HG02759 (cell line): ENCODE data around the gene TNFRSF8.

Experiments
- ATAC-seq: cut with Tn5 transposase; IDR thresholded peaks from one replicate; pipeline ENCODE4 v1.9.1; 2021; ENCODE audit warnings: mild to moderate bottlenecking, moderate library complexity; ENCODE audit not compliant: unreplicated experiment

The TNFRSF8 gene

DNA sequence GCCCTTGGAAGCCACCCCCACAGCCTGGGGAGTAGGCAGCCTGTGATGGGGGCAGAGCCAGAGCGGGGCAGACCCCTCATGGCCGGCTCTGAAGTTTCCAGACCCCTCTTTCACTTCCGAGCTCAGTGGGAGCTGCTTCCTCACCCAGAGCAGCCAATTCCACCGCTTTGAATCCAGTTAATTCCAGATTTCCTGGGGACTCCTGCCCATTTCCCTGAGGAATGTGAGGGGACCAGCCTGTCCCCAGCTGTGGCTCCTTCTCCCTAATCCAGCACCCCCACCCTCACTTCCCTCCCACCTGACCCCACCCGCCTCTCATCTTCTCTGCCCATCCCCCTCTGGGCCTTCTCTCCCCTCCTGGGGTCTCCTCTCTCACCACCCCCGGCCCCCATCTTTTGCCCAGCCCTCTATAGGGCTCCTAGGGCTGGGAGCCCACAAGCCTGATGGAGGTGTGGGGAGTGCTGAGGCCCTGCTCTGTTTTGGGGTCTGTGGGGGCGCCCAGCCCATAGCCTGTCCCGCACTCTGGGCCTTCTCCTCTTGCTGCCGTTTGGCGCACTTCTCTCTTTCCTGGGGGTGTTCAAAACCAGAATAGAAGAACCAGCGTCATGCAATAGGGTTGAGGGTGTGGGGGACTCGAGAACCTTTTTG, 77.5 kb downstream of the TNFRSF8 start:
- ATAC-seq = no peak

DNA sequence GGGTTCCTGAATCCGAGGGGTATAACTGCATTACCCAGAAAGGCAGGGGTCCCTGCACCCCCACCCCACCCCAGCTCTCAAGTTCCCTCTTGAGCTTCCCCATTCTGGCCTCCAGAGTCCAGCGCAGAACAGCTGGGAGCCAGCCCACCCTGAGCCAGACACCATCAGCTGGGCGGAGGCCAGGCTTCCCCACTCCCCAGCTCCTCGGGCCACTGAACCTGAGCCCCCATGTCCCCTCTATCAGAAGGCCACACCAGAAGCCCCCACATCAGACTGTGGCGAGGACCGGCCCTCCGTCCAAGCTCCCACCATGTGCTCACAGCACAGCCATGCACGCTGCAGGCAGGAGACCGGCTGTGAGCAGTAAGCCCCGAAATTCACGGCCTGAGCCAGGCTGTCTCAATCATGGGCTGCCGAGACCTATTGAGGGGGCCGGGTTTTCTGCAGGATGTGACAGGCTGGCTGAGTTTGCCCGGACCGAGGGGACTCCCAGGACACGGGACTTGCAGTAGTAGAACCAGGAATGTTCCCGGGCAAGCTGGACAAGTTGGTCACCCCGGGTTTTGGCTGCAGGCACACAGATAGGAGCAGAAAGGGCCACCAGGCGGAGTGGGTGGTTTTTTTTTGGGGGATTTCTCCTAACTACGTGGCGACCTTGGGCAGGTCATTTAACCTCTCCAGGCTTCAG, 78.2 kb downstream of the TNFRSF8 start:
- no peak for ATAC-seq

DNA sequence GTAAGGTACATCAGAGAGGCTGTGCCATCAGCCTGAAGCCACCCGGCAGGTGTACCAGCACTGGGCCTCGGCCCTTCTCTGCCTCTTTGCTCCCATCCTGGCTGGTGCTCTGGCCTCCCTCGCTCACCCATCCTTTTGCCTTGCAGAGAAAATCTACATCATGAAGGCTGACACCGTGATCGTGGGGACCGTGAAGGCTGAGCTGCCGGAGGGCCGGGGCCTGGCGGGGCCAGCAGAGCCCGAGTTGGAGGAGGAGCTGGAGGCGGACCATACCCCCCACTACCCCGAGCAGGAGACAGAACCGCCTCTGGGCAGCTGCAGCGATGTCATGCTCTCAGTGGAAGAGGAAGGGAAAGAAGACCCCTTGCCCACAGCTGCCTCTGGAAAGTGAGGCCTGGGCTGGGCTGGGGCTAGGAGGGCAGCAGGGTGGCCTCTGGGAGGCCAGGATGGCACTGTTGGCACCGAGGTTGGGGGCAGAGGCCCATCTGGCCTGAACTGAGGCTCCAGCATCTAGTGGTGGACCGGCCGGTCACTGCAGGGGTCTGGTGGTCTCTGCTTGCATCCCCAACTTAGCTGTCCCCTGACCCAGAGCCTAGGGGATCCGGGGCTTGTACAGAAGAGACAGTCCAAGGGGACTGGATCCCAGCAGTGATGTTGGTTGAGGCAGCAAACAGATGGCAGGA, 79.2 kb downstream of the TNFRSF8 start:
- ATAC-seq = no peak

DNA sequence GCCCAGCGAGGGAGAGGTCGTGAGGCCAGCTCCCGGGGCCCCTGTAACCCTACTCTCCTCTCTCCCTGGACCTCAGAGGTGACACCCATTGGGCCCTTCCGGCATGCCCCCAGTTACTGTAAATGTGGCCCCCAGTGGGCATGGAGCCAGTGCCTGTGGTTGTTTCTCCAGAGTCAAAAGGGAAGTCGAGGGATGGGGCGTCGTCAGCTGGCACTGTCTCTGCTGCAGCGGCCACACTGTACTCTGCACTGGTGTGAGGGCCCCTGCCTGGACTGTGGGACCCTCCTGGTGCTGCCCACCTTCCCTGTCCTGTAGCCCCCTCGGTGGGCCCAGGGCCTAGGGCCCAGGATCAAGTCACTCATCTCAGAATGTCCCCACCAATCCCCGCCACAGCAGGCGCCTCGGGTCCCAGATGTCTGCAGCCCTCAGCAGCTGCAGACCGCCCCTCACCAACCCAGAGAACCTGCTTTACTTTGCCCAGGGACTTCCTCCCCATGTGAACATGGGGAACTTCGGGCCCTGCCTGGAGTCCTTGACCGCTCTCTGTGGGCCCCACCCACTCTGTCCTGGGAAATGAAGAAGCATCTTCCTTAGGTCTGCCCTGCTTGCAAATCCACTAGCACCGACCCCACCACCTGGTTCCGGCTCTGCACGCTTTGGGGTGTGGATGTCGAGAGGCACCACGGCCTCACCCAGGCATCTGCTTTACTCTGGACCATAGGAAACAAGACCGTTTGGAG, 80.0 kb downstream of the TNFRSF8 start:
- ATAC-seq = no peak

DNA sequence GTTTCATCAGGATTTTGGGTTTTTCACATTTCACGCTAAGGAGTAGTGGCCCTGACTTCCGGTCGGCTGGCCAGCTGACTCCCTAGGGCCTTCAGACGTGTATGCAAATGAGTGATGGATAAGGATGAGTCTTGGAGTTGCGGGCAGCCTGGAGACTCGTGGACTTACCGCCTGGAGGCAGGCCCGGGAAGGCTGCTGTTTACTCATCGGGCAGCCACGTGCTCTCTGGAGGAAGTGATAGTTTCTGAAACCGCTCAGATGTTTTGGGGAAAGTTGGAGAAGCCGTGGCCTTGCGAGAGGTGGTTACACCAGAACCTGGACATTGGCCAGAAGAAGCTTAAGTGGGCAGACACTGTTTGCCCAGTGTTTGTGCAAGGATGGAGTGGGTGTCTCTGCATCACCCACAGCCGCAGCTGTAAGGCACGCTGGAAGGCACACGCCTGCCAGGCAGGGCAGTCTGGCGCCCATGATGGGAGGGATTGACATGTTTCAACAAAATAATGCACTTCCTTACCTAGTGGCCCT, 80.6 kb downstream of the TNFRSF8 start:
- no peak for ATAC-seq

DNA sequence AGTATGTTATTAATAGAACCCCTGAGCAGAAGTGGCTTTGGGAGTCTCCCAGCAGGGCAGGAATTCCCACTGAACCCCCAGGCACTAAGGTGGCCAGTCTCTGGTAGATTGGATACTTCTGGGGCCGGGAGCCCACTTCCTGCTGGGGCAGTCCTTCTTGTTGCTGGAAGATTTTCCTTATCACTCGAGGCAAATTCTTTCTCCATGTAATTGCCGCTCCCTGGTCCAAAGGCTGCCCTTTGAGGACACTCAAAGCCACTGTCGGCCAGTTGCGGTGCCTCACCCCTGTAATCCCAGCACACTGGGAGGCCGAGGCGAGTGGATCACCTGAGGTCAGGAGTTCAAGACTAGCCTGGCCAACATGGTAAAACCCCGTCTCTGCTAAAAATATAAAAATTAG, 81.1 kb downstream of the TNFRSF8 start:
- ATAC-seq = no peak

DNA sequence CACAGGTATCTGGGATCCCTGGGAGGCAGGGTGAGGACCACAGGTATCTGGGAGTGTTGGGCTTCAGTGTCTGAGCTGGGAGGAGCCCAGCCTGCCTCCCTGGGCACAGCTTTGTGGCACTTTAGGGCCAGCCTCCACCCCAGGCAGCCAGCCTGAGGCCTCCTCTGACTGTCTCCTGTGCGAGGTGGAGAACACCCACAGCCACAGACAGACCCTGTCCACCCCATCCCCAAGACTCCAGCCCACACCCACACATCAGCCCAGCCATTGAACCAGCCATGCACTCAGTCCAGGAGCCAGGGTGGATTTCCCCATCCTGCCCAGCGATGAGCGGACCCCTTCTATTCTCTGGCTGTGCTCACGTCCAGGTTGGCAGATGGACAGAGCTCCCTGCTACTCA, 81.9 kb downstream of the TNFRSF8 start:
- no peak for ATAC-seq

DNA sequence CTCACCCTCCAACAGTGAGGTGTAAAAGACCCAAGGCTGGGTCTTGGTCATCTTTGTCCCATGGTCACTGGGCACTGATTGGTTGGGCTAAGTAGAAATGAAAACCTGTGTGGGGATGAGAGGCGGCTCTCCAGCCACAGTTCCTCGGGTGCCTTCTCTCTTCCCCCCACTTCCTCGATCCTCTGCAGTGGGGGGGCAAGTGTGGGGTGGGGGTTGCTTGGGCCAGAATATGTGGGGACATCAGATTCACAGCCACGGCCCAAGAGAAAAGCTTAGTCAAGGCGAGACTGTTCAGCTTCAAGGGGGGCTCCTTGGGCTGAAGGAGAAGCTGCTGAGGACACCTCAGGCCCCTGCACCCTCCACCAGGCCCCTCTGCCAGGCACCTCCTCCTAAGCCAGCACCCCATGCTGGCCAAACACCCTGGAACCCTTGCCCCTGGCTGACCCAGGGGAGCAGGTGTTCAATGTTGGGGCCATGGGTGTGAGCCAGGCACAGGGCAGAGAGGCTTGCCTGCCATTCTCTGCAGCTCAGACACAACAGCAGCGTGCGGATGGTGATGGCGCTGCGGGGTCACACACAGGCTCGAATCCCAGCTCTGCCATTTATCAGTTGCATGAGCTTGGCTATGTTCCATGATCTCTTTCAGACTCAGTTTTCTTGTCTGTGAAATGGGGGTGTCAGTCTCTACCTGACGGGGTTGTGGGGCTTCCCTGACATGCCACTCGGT, 82.7 kb downstream of the TNFRSF8 start:
- no peak for ATAC-seq

DNA sequence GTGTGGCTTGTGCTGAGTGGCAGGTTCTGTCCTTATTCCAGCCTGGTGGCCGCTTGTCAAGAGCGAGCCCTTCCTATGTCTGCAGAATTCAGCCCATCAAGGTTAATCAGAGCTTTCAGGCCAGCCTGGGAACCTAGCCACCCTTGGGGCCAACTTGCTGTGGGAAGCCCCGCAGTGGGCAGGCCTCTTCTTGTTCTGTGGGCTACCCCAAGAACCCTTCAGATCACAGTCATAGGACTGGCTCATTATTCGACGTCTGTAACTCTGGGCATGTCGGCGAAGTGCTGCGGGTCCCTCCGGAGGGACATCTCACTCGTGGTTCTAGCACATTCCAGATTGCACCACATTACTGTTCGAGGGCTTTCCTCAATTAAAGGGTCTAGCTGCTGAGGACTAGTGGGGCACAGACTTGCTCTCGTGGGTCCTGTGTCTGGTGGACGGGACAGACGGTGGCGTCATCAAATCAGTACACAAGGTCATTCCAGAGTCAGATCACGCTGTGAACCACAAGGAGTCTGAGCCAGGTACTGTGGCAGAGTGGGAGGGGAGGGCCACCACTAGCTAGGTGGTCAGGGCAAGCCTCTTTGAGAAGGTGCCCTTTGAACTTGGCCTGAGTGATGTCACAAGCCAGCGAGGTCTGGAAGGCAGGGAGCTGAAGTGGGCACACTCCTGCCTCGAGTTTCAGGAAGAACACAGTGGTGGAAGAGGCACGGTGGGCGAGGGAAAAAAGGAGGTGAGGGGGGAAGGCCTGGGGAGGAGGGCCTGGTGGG, 83.4 kb downstream of the TNFRSF8 start:
- ATAC-seq = no peak

DNA sequence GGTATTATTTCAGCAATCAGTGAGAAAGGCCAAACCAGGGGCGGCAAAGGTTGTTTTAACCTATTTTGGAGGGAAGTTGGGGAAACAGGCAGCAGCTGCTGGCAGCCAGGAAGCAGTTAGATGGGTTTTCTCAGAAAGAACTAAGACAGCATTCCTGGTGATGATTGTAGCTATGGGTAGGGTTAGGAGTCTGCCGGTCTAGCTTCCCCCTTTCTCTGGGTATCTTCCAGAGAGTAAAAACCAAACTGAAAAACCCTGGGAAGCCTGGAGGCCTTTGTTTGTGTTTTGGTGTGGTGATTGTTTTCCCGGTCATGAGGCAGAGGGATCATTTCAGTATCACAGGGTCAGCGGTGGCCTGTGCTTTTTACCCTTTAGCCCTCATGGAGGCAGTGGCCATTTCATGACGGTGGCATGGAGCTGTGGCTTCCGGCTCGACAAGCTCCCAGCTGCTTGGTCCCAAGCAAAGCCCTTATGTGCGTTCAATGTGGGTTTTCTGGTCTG, 84.1 kb downstream of the TNFRSF8 start:
- ATAC-seq = no peak

DNA sequence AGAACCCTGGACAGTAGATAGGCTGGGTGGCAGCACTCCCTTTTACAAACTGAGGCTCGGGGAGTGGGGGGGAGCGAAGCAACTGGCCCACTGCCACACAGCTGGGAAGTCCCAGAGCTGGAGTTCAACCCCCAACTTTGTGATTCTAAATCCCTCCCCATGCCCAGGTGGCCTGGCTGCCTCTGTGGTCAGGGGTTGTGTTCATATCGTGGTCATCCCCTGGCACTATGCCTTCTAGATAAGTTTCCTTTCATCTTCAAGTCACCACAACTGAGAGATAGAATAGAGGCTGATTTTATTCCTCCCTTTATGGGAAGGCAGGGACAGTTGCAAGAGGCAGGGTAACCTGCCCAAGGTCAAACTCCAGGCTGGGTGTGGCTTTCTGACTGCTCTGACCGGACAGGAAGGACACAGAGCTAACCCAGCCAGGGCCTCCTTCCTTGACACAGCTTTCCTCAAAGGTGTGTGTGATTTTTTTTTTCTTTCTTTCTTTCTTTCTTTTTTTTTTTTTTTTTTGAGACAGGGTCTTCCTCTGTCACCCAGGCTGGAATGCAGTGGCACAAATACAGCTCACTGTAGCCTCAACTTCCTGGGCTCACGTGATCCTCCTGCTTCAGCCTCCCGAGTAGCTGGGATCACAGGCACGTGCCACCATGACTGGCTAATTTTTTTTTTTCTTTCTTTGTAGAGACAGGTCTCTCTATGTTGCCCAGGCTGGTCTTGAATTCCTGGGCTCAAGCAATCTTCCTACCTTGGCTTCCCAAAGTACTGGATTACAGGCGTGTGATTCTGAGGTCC, 85.3 kb downstream of the TNFRSF8 start:
- ATAC-seq = no peak

DNA sequence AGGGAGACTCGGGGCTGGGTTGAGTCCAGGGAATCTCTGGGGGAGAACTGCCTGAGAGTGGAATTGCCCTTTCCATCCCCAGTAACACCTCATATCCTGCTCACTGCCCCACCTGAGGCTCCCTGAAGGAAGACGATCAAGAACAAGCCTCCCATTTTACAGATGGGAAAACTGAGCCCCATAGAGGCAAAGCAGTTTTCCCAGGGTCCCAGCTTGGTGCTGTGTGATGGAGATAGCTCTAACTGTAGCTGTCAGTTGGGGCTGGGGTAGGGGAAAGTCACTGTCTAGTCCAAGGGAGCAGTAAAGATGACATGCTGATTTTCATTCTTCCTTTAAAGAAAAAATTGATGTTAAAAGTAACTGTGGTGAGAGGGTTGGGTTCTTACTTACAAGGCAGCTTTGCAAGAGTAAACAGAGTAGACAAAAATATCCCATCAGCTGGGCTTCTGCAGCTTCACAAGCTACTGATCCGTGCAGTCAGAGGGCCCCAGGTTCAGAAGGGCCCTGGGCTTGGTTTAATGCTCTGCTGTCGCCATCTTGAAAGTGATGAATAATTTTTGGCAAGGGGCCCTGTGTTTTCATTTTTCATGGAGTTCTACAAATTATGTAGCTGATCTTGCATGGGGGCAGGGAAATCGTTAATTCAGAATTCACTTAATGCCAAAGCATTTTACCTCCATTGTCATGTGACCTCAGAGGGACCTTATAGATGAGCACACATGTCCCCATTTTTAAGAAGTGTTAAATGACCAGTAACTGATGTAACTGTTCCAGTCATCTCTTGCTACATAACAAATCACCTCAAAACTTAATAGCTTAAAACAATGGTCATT, 86.1 kb downstream of the TNFRSF8 start:
- ATAC-seq = no peak

DNA sequence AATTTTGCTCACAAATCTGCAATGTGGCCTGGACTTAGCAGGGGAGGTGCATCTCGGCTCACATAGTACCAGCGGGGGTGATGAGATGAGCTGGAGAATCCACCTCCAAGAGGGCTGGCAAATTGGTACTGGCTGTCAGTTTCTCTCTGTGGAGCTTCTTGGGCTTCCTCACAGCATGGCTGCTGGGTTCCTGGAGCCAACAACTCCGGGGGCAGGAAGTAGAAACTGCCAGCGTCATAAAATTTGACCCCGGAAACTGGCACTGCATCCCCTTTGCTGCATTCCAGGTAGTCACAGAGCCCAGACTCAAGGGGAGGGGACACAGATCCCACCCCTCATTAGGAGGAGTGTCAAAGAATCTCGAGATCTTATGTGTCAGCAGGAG, 86.7 kb downstream of the TNFRSF8 start:
- no peak for ATAC-seq

DNA sequence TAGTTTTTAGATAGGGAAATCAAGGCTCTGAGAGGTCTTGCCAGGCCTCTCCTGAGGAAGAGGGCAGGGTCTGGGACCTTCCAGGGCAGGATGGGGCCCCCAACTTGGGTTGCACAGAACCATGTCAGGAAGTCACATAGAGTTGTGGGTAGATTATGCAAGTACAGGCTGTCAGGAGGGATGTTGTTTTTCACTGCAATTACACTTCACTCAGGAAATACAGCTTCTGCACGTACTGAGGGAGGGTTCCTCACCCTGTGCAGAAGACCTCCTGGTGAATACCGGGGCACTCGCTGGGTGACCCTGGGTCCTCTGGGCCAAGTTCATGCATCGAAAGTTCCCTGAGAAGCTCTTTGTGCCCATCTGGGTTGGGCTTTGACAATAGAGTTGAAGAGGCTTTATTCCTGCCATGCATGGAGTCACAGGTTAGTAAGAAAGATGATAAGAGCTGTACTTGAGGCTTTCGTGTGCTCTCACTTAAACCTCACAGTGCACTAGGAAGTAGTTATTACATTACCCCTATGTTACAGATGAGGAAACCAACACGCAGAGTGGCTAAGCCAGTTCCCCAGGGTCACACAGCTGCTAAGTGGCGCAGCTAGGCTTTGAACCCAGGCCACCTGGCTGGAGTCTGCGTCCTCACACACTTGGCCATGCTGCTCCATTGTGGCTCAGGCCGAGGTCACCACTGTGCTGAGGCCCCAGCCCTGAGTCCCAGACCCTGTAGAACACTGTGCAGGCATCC, 87.5 kb downstream of the TNFRSF8 start:
- no peak for ATAC-seq

DNA sequence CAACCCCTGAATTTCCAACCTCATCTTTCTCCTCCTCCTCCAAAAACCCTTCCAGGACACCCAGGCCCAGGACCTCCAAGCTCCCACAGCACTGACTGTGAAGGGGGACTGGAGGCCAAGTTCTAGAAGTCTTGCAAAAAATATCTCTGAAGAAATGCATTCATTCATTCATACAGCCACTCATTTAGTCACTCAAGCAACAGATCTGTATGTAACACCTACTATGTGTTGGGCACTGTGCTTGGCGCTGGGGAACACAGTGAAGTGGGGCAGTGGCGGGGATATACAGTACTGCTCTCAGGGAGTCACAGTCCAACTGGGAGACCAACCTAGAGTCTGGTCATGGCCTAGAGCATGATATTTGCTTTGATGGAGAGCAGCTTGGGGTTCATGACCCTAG, 88.4 kb downstream of the TNFRSF8 start:
- ATAC-seq = no peak

DNA sequence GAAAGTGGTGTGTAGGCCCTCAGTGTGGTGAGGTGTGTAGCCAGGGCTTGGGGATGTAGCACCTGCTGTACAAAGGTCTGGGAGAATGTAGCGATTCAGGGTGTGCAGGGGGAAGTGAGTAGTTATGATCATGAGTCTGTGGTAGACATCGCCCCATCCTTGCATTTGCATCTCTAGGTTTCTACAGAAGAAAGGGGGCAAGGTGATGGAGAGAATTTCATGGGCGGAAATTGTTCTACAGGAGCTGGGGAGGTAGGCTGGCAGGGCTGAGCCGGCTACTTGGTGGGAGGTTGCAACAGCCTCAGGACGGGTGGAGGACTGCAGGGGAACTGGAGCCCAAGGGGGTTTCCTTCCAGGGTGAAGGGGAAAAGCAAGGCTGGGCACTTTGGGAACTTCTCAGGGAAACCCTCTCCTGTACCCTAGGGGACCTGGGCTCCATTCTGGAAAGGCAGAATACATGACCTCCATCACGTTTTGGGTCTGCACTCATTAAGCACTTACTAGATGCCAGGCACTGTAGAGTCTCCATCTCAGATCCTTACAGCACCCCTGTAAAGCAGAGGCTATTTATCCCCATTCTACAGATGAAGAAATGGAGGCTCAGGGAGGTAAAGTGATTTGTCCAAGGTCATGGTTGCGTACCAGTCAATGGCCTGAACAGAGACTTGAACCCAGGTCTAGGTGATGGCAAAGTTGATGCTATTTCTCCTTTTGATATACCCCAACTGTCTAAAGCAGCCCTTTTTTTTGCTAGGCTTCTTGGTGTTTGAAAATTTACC, 89.2 kb downstream of the TNFRSF8 start:
- peak; percentile 56 for ATAC-seq
